ENCODE results near the gene ST6GALNAC3.

Gene ST6GALNAC3

GRCh38 chr1:76625886-76626678, 551.5 kb downstream of the ST6GALNAC3 start:
- no peak for TF ChIP-seq GATA2 (IDR thresholded peaks at IDR 0.05; ENCODE audit: low read depth, low read length)
- no peak for TF ChIP-seq GATA3 (IDR thresholded peaks at IDR 0.05; ENCODE audit: low read depth, low read length)

GRCh38 chr1:76627498-76627897, 553.0 kb downstream of the ST6GALNAC3 start:
- TF ChIP-seq GATA3 (IDR thresholded peaks at IDR 0.05; ENCODE audit: low read depth, low read length) (no peak), GATA2 (IDR thresholded peaks at IDR 0.05; ENCODE audit: low read depth, low read length) (no peak)

- TF ChIP-seq GATA2 (IDR thresholded peaks at IDR 0.05; ENCODE audit: low read depth, low read length) = no peak
- TF ChIP-seq GATA3 (IDR thresholded peaks at IDR 0.05; ENCODE audit: low read depth, low read length) = no peak
These were observed 553.4 kb downstream of the ST6GALNAC3 start for GRCh38 chr1:76627901-76628300.

GRCh38 chr1:76632136-76632535, 557.6 kb downstream of the ST6GALNAC3 start:
- no peak for TF ChIP-seq GATA3 (IDR thresholded peaks at IDR 0.05; ENCODE audit: low read depth, low read length)
- TF ChIP-seq GATA2 (IDR thresholded peaks at IDR 0.05; ENCODE audit: low read depth, low read length) = no peak

DNA sequence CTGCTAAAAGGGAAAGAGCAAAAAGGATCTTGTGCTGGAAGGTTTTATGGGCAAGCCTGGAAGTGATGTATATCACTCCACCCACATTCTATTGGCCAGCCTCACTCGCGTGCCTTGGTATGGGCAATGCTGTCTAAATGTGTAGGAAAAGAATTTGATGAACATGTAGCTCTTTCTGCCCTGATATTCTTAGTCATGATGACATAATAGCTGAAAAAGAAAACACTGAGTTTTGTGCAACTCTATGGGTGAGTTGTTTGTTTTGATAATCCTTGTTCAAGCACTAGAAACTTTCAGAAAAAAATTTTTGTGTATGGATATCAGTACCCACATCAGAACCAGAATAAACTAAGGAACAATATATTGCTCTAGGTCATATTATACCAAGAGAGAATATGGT, 561.2 kb downstream of the ST6GALNAC3 start:
- TF ChIP-seq GATA3 (IDR thresholded peaks at IDR 0.05; ENCODE audit: low read depth, low read length) = no peak
- TF ChIP-seq GATA2 (IDR thresholded peaks at IDR 0.05; ENCODE audit: low read depth, low read length) = no peak

GRCh38 chr1:76639181-76639580, 564.6 kb downstream of the ST6GALNAC3 start:
- TF ChIP-seq GATA3 (IDR thresholded peaks at IDR 0.05; ENCODE audit: low read depth, low read length) = no peak
- no peak for TF ChIP-seq GATA2 (IDR thresholded peaks at IDR 0.05; ENCODE audit: low read depth, low read length)

DNA sequence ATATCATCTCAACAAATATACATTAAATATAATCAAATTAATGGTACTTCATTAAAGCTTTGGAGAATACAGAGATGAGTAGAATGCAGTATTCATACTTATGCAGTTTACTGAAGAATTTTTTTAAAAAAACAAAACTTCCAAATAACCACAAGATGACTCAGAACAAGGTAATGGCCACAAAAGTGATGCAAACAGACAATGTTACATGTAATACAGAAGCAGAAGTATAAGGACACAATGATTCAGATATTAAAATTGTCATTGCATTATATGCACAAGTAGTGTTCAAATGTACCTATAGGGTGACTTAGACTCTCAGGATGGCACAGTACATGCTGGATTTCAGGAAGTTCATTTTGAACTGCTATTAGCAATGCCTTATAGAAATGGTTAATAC, 565.5 kb downstream of the ST6GALNAC3 start:
- TF ChIP-seq GATA3 (IDR thresholded peaks at IDR 0.05; ENCODE audit: low read depth, low read length) = no peak
- TF ChIP-seq GATA2 (IDR thresholded peaks at IDR 0.05; ENCODE audit: low read depth, low read length) = no peak

DNA sequence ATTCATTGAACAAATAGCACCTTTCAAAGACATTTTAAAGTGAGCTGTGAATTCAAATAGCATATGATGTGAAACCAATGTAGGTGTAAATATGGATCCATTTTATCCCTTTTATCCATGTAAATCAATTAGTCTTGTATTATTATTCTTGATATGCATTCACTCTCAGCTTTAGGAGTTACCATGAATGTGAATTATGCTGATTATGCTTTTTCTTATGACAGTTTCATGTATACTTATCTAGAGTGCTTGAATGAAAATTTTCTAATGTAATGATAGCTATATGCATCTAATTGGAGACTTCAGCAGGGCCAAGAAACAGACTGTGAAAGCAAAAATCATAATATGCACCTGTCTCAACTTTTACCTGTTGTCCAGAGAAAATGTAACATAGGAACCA, 566.2 kb downstream of the ST6GALNAC3 start:
- TF ChIP-seq GATA3 (IDR thresholded peaks at IDR 0.05; ENCODE audit: low read depth, low read length) (no peak), GATA2 (IDR thresholded peaks at IDR 0.05; ENCODE audit: low read depth, low read length) (no peak)

GRCh38 chr1:76644139-76644538, 569.6 kb downstream of the ST6GALNAC3 start:
- no peak for TF ChIP-seq GATA2 (IDR thresholded peaks at IDR 0.05; ENCODE audit: low read depth, low read length)
- TF ChIP-seq GATA3 (IDR thresholded peaks at IDR 0.05; ENCODE audit: low read depth, low read length) = no peak

GRCh38 chr1:76657623-76658022, 583.1 kb downstream of the ST6GALNAC3 start:
- no peak for TF ChIP-seq GATA2 (IDR thresholded peaks at IDR 0.05; ENCODE audit: low read depth, low read length)
- no peak for TF ChIP-seq GATA3 (IDR thresholded peaks at IDR 0.05; ENCODE audit: low read depth, low read length)

DNA sequence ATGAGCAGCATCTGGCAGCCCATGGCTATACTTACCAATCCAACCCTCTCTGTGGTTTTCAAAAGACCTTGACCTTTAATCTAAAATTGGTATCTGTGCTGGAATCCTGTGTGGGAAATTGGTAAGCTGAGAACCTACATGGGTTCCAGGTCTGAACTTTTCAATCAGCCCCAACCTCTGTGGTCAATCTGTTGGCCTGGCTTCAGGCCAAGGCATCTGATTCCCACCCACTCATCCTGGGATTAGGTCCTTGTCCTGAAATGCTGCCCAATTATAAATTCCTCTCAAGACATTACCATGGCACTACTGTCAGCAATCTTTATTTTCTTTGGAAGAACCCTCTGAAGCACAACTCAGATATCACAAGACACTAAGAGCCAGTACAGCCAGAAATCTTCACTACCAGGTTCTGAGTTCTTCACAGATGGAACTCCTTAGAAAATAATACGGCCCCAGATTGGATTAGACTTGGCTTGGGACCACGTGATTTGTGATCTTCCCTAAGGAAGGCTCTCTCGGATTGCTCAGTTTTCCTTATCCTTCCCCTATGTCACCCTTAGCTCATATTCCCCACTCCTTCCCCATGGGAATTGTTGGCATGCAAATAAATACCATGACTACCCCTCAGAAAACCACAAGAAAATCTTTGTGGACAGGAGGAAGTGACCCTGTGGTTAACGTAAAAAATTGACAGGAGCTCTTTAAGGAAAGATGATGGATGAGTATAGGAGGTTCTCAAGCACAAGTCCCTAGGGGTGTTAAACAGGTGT, 584.8 kb downstream of the ST6GALNAC3 start:
- TF ChIP-seq GATA2 (IDR thresholded peaks at IDR 0.05; ENCODE audit: low read depth, low read length) = no peak
- no peak for TF ChIP-seq GATA3 (IDR thresholded peaks at IDR 0.05; ENCODE audit: low read depth, low read length)

DNA sequence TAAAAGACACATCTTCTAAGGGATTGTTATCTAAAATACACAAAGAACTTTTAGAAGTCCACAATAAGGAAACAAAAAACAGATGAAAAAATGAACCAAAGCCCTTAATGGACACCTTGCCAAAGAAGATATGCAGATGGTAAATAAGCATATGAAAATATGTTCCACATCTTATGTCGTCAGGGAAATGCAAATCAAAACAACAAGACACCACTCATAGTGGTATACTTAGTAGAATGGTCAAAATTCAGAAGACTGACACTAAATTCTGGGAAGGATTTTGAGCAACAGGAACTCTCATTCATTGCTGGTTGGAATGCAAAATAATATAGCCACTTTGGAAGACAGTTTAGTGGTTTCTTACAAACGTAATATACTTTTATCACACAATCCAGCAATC, 587.0 kb downstream of the ST6GALNAC3 start:
- no peak for TF ChIP-seq GATA3 (IDR thresholded peaks at IDR 0.05; ENCODE audit: low read depth, low read length)
- no peak for TF ChIP-seq GATA2 (IDR thresholded peaks at IDR 0.05; ENCODE audit: low read depth, low read length)

DNA sequence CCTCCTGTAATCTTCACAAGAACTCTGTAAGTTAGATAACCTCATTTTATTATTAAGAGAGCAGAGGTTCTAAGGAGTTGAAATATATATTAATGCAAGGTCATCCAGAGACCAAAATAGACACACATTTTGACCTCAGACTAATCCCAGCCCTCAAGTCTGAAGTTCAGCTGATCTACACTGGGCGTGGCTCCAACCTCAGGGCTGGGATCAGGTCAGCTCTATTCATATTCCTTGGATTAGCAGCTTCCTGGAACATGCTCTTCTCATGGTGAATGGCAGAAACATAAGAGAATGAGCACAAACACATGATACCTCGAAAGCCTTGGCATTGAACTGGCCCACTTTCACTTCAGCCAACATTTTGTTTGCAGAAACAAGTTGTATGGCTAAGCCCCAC, 592.0 kb downstream of the ST6GALNAC3 start:
- no peak for TF ChIP-seq GATA3 (IDR thresholded peaks at IDR 0.05; ENCODE audit: low read depth, low read length)
- TF ChIP-seq GATA2 (IDR thresholded peaks at IDR 0.05; ENCODE audit: low read depth, low read length) = no peak

DNA sequence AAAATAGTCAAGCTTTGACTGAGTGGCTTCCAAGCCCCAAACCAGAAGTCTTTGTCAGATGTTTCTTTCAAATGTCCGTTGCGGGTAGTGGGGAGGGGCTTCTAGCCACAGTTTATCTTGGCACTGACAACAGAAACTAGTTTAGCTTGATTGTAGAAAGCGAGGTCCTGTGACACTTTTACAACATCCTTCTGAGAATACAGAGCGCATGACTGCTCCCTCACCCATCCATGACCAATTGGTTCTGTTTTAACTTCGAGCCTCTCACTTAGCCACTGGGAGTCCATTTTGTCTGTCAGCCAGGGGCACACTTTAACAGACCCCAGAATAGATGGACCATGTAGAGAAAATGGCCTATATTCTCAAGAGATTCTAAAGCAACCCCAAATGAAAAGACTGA, 593.5 kb downstream of the ST6GALNAC3 start:
- TF ChIP-seq GATA2 (IDR thresholded peaks at IDR 0.05; ENCODE audit: low read depth, low read length) (no peak), GATA3 (IDR thresholded peaks at IDR 0.05; ENCODE audit: low read depth, low read length) (no peak)

DNA sequence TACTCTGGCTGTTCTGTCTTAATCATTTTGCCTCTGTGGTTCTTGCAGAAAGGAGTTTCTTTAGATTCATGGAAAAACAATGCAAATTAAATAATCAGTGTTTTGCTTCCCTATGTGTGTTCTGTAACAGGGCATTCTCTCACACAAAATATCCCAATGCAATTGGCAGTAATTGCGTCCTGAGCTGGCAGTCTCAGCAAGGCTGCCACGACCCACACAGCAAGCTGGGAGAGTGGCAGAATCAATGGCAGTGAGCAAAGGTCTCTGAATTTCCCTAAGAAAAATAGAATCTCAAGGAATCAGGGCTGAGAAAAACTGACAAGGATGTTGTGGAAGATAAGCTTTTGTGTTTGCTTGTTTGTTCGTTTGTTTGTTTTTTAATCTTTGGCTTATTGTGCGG, 594.6 kb downstream of the ST6GALNAC3 start:
- no peak for TF ChIP-seq GATA2 (IDR thresholded peaks at IDR 0.05; ENCODE audit: low read depth, low read length)
- TF ChIP-seq GATA3 (IDR thresholded peaks at IDR 0.05; ENCODE audit: low read depth, low read length) = no peak
